Activated naive CD4-positive, alpha-beta T cell treated with anti-CD3 and anti-CD28 coated beads for 36 hours (primary cell): Measurements from ENCODE around the gene SLC4A9. TPM values are rescaled to one million over a fixed set of nuclear protein-coding genes. Genes with fewer than 3 reads are reported as not detected.

Experiments used
- total RNA-seq, 2 experiments: library from RNA; stranded (reverse); gene quantifications; one replicate each; pipeline ENCODE4 v1.2.3, GENCODE V29; 2021

SLC4A9 gene
- total RNA-seq, 2 experiments from 2014 or later = 0.07 to 0.12 TPM

Other genes with a start within 250 kb of the SLC4A9 start
- 10 to 100 TPM in 1 of 2 experiments, 1 to 10 TPM in 1; 9.0 to 10.3 TPM for gene PURA, start 246.1 kb upstream of the SLC4A9 start, total RNA-seq
- 1 to 10 TPM; 1.4 to 1.6 TPM for gene IGIP, start 234.3 kb upstream of the SLC4A9 start, total RNA-seq
- gene CYSTM1, start 185.0 kb upstream of the SLC4A9 start, total RNA-seq = 10 to 100 TPM; 22.3 to 25.1 TPM
- 10 to 100 TPM; 50.6 to 57.1 TPM for gene PFDN1, start 57.1 kb upstream of the SLC4A9 start, total RNA-seq
- 1 to 10 TPM; 8.7 to 9.1 TPM for gene HBEGF, start 13.6 kb upstream of the SLC4A9 start, total RNA-seq
- gene ANKHD1, start 41.6 kb downstream of the SLC4A9 start, total RNA-seq = 10 to 100 TPM; 83.2 to 87.0 TPM
- 10 to 100 TPM; 27.2 to 28.5 TPM for gene EIF4EBP3, start 187.5 kb downstream of the SLC4A9 start, total RNA-seq
- gene SRA1, start 197.3 kb downstream of the SLC4A9 start, total RNA-seq = 10 to 100 TPM; 38.0 to 39.6 TPM
- 10 to 100 TPM; 15.4 to 16.5 TPM for gene APBB3, start 204.4 kb downstream of the SLC4A9 start, total RNA-seq
- 10 to 100 TPM; 57.1 to 60.1 TPM for gene SLC35A4, start 204.6 kb downstream of the SLC4A9 start, total RNA-seq